NT2/D1 (cell line): Measurements from ENCODE around the gene NDUFA5.
"Not testable (repeated sequence)": the region's sequence is repeated elsewhere in the genome, so short reads cannot be mapped to it uniquely, and the experiment has no call there.

ENCODE experiments used
- DNase-seq: peaks from one replicate; pipeline ENCODE4 v3.0.0-alpha.2; 2011; ENCODE audit warnings: low read depth, low spot score
- H3K27me3 ChIP-seq: 2 replicates; pipeline ENCODE4 v1.6.0; 2011; ENCODE audit warnings: mild to moderate bottlenecking; ENCODE audit not compliant: insufficient read length, insufficient read depth
- H3K36me3 ChIP-seq: 2 replicates; pipeline ENCODE4 v1.6.1; 2011; ENCODE audit warnings: mild to moderate bottlenecking, low read length, mixed read lengths; ENCODE audit not compliant: insufficient read depth, insufficient read length
- H3K4me1 ChIP-seq: 2 replicates; pipeline ENCODE4 v1.5.1; 2011; ENCODE audit not compliant: insufficient read depth, insufficient read length
- H3K4me3 ChIP-seq: 2 replicates; pipeline ENCODE4 v1.5.1; 2011; ENCODE audit warnings: low read depth; ENCODE audit not compliant: insufficient read length
- H3K9ac ChIP-seq: 2 replicates; pipeline ENCODE4 v1.6.0; 2011; ENCODE audit warnings: low read depth; ENCODE audit not compliant: insufficient read length
- H3K9me3 ChIP-seq: 2 replicates; pipeline ENCODE4 v1.5.1; 2011; ENCODE audit warnings: mild to moderate bottlenecking, low read length; ENCODE audit not compliant: insufficient read depth
- SUZ12 ChIP-seq: IDR thresholded peaks from 2 replicates; pipeline ENCODE4 v1.6.1; 2011; ENCODE audit not compliant: insufficient read length, insufficient read depth; ENCODE audit errors: extremely low read depth
- YY1 ChIP-seq: IDR thresholded peaks from 2 replicates; pipeline ENCODE4 v1.6.1; 2011; ENCODE audit not compliant: insufficient read length, insufficient read depth
- ZNF274 ChIP-seq: IDR thresholded peaks from 2 replicates; pipeline ENCODE4 v1.6.1; 2011; ENCODE audit warnings: mild to moderate bottlenecking, low read depth, low read length

The NDUFA5 gene

DNA sequence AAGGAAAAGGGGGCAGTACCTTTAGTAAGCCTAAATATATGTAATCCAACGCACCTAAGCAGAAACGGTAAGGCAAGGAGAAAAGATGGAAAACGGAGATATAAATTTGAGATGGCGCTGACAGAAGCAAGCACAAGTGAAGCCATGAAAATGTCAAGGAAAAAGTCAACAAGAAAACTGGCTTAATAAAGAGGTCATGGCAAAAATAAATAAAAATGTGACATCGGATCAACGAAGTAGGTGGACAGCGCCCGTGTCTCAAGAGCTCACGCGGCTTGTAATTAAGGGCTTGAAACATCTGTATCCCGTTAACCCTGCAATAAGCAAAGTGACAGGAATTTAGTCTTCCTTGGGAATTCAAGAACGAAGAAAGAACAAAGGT, 611 bp downstream of the NDUFA5 start:
- peak overlapping the region; percentile 94 for H3K9ac ChIP-seq
- peaks cover 12% of the 10 kb centered on the region for H3K36me3 ChIP-seq
- DNase-seq: no peak
- H3K9me3 ChIP-seq: no peaks in the 10 kb centered on the region
- no peaks in the 10 kb centered on the region for H3K27me3 ChIP-seq
- no peaks in the 10 kb centered on the region for H3K4me1 ChIP-seq
- peak overlapping the region; percentile 96 for H3K4me3 ChIP-seq
- TF ChIP-seq SUZ12 (no peak), YY1 (no peak), ZNF274 (no peak)

DNA sequence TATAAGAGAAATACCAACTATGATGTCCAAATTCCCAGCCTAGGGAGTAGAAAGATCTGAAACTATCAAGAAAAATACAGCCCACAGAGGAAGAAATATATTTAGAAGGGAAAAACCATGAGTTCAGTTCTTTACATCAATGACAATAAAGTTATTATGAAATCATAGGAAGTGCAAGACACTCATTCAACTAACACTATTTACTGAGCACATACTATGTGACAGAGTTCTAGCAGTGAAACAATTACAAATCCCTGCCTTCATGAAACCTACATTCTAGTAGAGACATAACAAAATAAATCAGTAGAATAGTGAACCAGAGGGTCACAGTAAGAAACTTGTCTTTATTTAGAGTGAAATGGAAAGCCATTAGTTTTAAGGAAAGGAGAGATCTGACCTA, 2.1 kb downstream of the NDUFA5 start:
- Histone ChIP-seq H3K4me1 (no peaks in the 10 kb centered on the region), H3K27me3 (no peaks in the 10 kb centered on the region), H3K36me3 (peaks cover 12% of the 10 kb centered on the region), H3K4me3 (no peak overlapping the region), H3K9ac (no peak overlapping the region), H3K9me3 (no peaks in the 10 kb centered on the region)
- no peak for DNase-seq
- TF ChIP-seq SUZ12 (no peak), ZNF274 (no peak), YY1 (no peak)

GRCh38 chr7:123553159-123553558, 4.5 kb downstream of the NDUFA5 start:
- TF ChIP-seq SUZ12 (no peak), ZNF274 (no peak), YY1 (no peak)
- no peak overlapping the region for H3K4me3 ChIP-seq
- H3K9ac ChIP-seq: no peak overlapping the region
- DNase-seq: no peak
- H3K36me3 ChIP-seq: peaks cover 24% of the 10 kb centered on the region
- H3K27me3 ChIP-seq: no peaks in the 10 kb centered on the region
- no peaks in the 10 kb centered on the region for H3K9me3 ChIP-seq
- H3K4me1 ChIP-seq: no peaks in the 10 kb centered on the region

- no peaks in the 10 kb centered on the region for H3K9me3 ChIP-seq
- DNase-seq: no peak
- H3K9ac ChIP-seq: no peak overlapping the region
- peaks cover 24% of the 10 kb centered on the region for H3K36me3 ChIP-seq
- TF ChIP-seq ZNF274: no peak
- TF ChIP-seq SUZ12: no peak
- no peak for TF ChIP-seq YY1
- H3K27me3 ChIP-seq: no peaks in the 10 kb centered on the region
- H3K4me3 ChIP-seq: no peak overlapping the region
- H3K4me1 ChIP-seq: no peaks in the 10 kb centered on the region
These were observed 5.0 kb downstream of the NDUFA5 start for GRCh38 chr7:123552641-123553040.

GRCh38 chr7:123552134-123552533, 5.5 kb downstream of the NDUFA5 start:
- H3K36me3 ChIP-seq: peaks cover 24% of the 10 kb centered on the region
- not testable (repeated sequence) for H3K4me1 ChIP-seq, H3K27me3 ChIP-seq, DNase-seq, H3K9ac ChIP-seq, H3K4me3 ChIP-seq, H3K9me3 ChIP-seq

DNA sequence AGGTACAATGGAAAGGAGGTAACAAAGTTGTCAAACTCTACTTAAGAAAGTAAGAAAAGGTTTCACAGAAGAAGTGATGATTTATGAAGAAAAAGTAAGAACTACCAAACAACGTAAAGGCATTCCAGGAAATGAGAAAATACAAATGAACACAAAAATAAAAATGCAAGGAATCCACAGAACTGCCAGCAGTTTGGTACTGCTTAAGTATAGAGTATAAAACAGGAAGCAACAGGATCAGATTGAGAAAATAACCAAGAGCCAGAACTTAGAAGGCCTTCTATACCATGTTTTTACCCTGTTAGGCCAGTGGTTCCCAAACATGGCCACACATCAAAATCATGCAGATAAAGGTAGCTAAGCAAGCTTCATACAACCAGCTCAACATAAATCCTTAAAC, 9.2 kb downstream of the NDUFA5 start:
- Histone ChIP-seq H3K36me3 (peaks cover 22% of the 10 kb centered on the region), H3K9me3 (no peaks in the 10 kb centered on the region), H3K4me3 (no peak overlapping the region), H3K27me3 (no peaks in the 10 kb centered on the region), H3K9ac (no peak overlapping the region), H3K4me1 (no peaks in the 10 kb centered on the region)
- no peak for TF ChIP-seq YY1
- no peak for TF ChIP-seq SUZ12
- no peak for TF ChIP-seq ZNF274
- no peak for DNase-seq

DNA sequence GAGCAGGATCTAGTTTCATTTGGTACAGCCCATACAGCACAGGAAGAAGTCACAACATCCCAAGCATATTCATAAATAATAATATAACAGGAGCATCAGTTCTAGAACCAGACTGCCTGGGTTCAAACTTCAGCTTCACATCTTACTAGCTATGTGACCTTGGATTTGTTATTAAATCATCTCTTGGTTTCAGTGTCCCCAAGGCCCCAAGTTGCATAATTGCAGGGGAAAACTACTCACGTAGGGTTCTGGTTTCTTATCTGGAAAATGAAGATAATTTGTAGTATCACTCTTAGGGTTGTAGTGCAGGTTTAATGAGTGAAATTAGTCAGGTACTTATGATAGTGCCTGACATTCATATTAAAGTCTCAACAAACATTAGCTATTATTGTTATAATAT, 17.7 kb downstream of the NDUFA5 start:
- H3K36me3 ChIP-seq: peaks cover 7% of the 10 kb centered on the region
- DNase-seq: no peak
- TF ChIP-seq YY1: no peak
- TF ChIP-seq ZNF274: no peak

DNA sequence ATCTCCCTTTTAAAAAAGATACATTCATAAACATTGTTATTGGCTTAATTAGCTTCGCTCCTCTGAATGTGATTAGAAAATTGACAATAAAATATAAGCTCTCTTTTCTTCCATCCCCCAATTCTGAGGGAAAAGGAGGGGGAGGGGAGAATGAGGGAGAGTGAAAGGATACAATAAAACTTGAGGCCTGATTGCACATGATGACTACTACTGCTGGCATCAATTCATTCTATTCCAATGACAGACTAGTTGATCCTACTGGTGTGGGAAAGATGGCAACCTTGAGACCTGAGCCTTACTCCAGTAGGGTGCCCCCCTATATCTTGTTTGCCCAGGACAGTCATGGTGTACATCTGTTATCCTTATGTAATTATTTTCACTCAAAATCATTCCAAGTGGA, 18.7 kb downstream of the NDUFA5 start:
- no peaks in the 10 kb centered on the region for H3K4me1 ChIP-seq
- no peak overlapping the region for H3K4me3 ChIP-seq
- TF ChIP-seq YY1 (no peak), SUZ12 (no peak), ZNF274 (no peak)
- no peak for DNase-seq
- no peaks in the 10 kb centered on the region for H3K9me3 ChIP-seq
- peaks cover 5% of the 10 kb centered on the region for H3K27me3 ChIP-seq
- H3K9ac ChIP-seq: no peak overlapping the region
- H3K36me3 ChIP-seq: peaks cover 7% of the 10 kb centered on the region

More for the DNA sequence above, 17.7 kb downstream of the NDUFA5 start:
- Histone ChIP-seq H3K9me3 (no peaks in the 10 kb centered on the region), H3K4me3 (no peak overlapping the region), H3K9ac (no peak overlapping the region), H3K4me1 (no peaks in the 10 kb centered on the region), H3K27me3 (no peaks in the 10 kb centered on the region)
